NT2/D1 (cell line): Measurements from ENCODE around the gene CD40LG.

Experiments used
- DNase-seq: peaks from one replicate; pipeline ENCODE4 v3.0.0-alpha.2; 2011; ENCODE audit warnings: low read depth, low spot score
- H3K27me3 ChIP-seq: 2 replicates; pipeline ENCODE4 v1.6.0; 2011; ENCODE audit warnings: mild to moderate bottlenecking; ENCODE audit not compliant: insufficient read length, insufficient read depth
- H3K36me3 ChIP-seq: 2 replicates; pipeline ENCODE4 v1.6.1; 2011; ENCODE audit warnings: mild to moderate bottlenecking, low read length, mixed read lengths; ENCODE audit not compliant: insufficient read depth, insufficient read length
- H3K4me1 ChIP-seq: 2 replicates; pipeline ENCODE4 v1.5.1; 2011; ENCODE audit not compliant: insufficient read depth, insufficient read length
- H3K4me3 ChIP-seq: 2 replicates; pipeline ENCODE4 v1.5.1; 2011; ENCODE audit warnings: low read depth; ENCODE audit not compliant: insufficient read length
- H3K9ac ChIP-seq: 2 replicates; pipeline ENCODE4 v1.6.0; 2011; ENCODE audit warnings: low read depth; ENCODE audit not compliant: insufficient read length
- H3K9me3 ChIP-seq: 2 replicates; pipeline ENCODE4 v1.5.1; 2011; ENCODE audit warnings: mild to moderate bottlenecking, low read length; ENCODE audit not compliant: insufficient read depth
- SUZ12 ChIP-seq: IDR thresholded peaks from 2 replicates; pipeline ENCODE4 v1.6.1; 2011; ENCODE audit not compliant: insufficient read length, insufficient read depth; ENCODE audit errors: extremely low read depth
- YY1 ChIP-seq: IDR thresholded peaks from 2 replicates; pipeline ENCODE4 v1.6.1; 2011; ENCODE audit not compliant: insufficient read length, insufficient read depth
- ZNF274 ChIP-seq: IDR thresholded peaks from 2 replicates; pipeline ENCODE4 v1.6.1; 2011; ENCODE audit warnings: mild to moderate bottlenecking, low read depth, low read length

Gene CD40LG

GRCh38 chrX:136630881-136631280, 17.1 kb upstream of the CD40LG start:
- Histone ChIP-seq H3K4me1 (no peaks in the 10 kb centered on the region), H3K36me3 (no peaks in the 10 kb centered on the region)
- no peak for TF ChIP-seq YY1

GRCh38 chrX:136635235-136635634, 12.7 kb upstream of the CD40LG start:
- no peaks in the 10 kb centered on the region for H3K4me1 ChIP-seq

More at GRCh38 chrX:136630881-136631280, 17.1 kb upstream of the CD40LG start:
- Histone ChIP-seq H3K4me3 (no peak overlapping the region), H3K9me3 (no peaks in the 10 kb centered on the region), H3K27me3 (no peaks in the 10 kb centered on the region), H3K9ac (no peak overlapping the region)
- DNase-seq = no peak

GRCh38 chrX:136636121-136636520, 11.8 kb upstream of the CD40LG start:
- Histone ChIP-seq H3K36me3 (no peaks in the 10 kb centered on the region), H3K9me3 (no peaks in the 10 kb centered on the region), H3K27me3 (no peaks in the 10 kb centered on the region), H3K9ac (no peak overlapping the region), H3K4me3 (no peak overlapping the region), H3K4me1 (no peaks in the 10 kb centered on the region)
- TF ChIP-seq ZNF274 (no peak), SUZ12 (no peak), YY1 (no peak)
- peak; percentile 32 for DNase-seq

More at GRCh38 chrX:136635235-136635634, 12.7 kb upstream of the CD40LG start:
- H3K9me3 ChIP-seq = no peaks in the 10 kb centered on the region
- no peak overlapping the region for H3K4me3 ChIP-seq
- DNase-seq = no peak
- H3K27me3 ChIP-seq = no peaks in the 10 kb centered on the region
- H3K9ac ChIP-seq = no peak overlapping the region
- TF ChIP-seq SUZ12 (no peak), ZNF274 (no peak), YY1 (no peak)
- no peaks in the 10 kb centered on the region for H3K36me3 ChIP-seq

- no peaks in the 10 kb centered on the region for H3K36me3 ChIP-seq
- no peak overlapping the region for H3K4me3 ChIP-seq
- no peaks in the 10 kb centered on the region for H3K27me3 ChIP-seq
- no peak for DNase-seq
- no peaks in the 10 kb centered on the region for H3K4me1 ChIP-seq
- no peak overlapping the region for H3K9ac ChIP-seq
- TF ChIP-seq SUZ12 = no peak
- TF ChIP-seq ZNF274 = no peak
- TF ChIP-seq YY1 = no peak
- no peaks in the 10 kb centered on the region for H3K9me3 ChIP-seq
Observed at GRCh38 chrX:136639506-136640176, 8.3 kb upstream of the CD40LG start.

GRCh38 chrX:136643243-136643642, 4.7 kb upstream of the CD40LG start:
- H3K9ac ChIP-seq = no peak overlapping the region
- no peaks in the 10 kb centered on the region for H3K4me1 ChIP-seq
- no peak overlapping the region for H3K4me3 ChIP-seq
- no peaks in the 10 kb centered on the region for H3K9me3 ChIP-seq
- H3K27me3 ChIP-seq = no peaks in the 10 kb centered on the region
- TF ChIP-seq YY1 (no peak), ZNF274 (no peak), SUZ12 (no peak)
- H3K36me3 ChIP-seq = no peaks in the 10 kb centered on the region
- no peak for DNase-seq

- TF ChIP-seq YY1 (no peak), SUZ12 (no peak), ZNF274 (no peak)
- DNase-seq = no peak
- no peaks in the 10 kb centered on the region for H3K4me1 ChIP-seq
- no peaks in the 10 kb centered on the region for H3K27me3 ChIP-seq
- no peak overlapping the region for H3K9ac ChIP-seq
- H3K4me3 ChIP-seq = no peak overlapping the region
- H3K9me3 ChIP-seq = no peaks in the 10 kb centered on the region
- no peaks in the 10 kb centered on the region for H3K36me3 ChIP-seq
Observed at GRCh38 chrX:136646602-136647239, 1.2 kb upstream of the CD40LG start.

- no peaks in the 10 kb centered on the region for H3K9me3 ChIP-seq
- no peaks in the 10 kb centered on the region for H3K4me1 ChIP-seq
- DNase-seq = no peak
- H3K36me3 ChIP-seq = no peaks in the 10 kb centered on the region
- TF ChIP-seq ZNF274 = no peak
- no peak for TF ChIP-seq SUZ12
- no peak for TF ChIP-seq YY1
- no peaks in the 10 kb centered on the region for H3K27me3 ChIP-seq
- H3K4me3 ChIP-seq = no peak overlapping the region
- H3K9ac ChIP-seq = no peak overlapping the region
Observed at GRCh38 chrX:136650811-136651210, 2.9 kb downstream of the CD40LG start.
